GM19025 (cell line): ENCODE results near the gene CRTC3.
"Not testable (repeated sequence)": the region's sequence is repeated elsewhere in the genome, so short reads cannot be mapped to it uniquely, and the experiment has no call there.

Experiments used
- ATAC-seq: cut with Tn5 transposase; IDR thresholded peaks from one replicate; pipeline ENCODE4 v1.9.1; 2021; ENCODE audit warnings: mild to moderate bottlenecking, low read depth, moderate library complexity; ENCODE audit not compliant: unreplicated experiment

CRTC3 gene

DNA sequence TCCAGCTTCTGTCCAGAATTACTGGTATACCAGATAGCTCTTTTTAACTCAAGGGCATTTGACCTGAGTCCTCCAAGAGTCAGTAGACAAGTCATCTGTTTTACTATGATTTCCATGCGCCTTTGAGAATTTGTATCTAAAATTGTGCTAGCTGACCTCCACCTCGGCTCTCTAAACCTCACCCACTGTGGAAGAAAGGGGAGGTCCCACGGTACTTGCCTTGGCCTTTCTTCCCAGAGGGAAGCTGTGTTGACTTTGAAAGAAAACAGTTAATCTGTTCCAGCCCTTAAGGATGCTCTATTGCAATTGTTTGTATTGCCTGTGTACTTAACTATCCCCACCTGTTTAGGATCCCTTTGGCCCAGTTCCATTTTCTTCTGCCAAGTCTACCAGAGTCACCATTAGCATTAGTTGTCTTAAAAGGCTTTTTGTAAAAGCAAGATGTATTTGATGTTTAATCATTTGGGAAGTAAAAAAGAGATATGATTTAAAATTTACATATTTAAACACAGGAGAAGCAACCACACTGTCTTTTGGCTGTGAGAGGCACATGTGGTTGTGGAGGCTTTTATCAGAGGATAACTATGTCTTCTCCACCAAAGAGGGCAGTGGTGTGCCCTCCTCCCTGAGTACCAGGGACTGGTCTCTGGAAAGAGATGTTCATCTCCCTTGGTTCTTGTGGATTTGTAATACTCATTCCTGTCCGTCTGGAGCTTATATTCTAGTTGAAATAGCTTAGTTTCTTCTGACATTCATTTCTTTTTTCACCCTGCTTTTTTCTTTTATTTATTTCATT lies 88.8 kb downstream of the CRTC3 start:
- ATAC-seq, result no peak

DNA sequence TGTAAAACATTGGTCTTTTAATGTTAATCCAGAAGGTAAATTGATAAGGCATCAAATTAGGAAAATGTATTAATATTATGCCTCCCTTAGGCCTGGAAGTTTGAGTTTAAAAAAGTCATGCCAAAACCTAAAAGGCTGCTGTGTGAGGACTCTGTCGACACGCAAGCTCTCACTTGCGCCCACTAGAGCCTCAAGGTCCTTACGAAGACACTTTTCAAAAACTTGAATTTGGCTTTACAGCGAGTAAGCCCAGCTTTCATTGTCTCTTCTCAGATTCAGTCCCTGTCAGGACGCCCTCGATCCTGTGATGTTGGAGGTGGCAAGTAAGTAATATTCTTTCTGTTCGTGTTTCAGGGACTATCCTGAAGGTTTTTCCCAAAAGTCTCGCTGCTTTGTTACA lies 89.7 kb downstream of the CRTC3 start:
- no peak for ATAC-seq

DNA sequence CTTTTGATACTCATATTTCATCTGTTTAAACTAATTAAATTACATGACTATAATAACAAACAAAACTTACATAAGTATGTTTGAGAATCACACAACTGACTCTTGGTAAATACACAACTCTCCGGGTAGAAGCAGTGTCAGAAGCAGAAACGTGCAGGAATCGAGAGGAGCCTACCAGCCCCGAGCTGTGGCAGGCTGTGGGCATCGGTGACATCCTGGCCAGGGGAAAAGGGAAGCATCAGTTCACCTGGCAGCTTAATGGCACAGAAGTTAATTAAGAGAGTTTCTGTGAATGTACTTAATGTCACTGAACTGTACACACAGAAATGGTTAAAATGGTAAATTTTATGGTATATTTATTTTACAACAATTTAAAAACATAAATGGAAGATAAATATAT lies 90.2 kb downstream of the CRTC3 start:
- no peak for ATAC-seq

DNA sequence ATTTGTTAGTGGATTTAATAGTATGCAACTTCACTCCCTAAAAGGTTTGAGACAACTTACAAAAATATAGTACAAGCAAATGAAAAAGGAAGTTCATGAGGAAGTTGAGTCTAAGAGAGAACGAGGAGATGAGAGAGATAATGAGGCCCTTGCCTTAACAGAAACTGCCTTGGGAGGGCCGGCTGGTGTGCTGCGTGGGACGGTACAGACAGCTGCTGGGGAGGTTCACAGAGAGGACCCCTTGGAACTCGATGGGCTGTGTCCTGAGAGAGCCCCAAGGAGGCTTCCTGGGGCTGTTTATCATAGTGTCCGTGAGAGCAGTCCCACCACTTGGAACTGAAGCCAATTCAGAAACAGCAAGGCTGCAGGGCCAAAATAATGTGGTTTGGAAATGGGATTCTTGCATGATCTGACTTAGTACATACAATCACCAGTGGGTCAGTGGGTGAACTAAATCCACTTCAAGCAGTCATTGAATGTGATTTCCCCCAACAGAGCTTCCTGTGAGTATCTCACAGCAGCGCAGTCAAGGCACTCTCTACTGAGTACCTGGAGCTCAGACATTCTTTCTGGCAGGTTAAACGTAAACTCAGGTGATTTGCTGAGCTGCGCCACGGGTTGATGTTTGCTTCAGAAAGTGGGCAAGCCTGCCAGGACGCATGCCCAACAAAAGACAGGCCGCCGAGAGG lies 90.8 kb downstream of the CRTC3 start:
- no peak for ATAC-seq

DNA sequence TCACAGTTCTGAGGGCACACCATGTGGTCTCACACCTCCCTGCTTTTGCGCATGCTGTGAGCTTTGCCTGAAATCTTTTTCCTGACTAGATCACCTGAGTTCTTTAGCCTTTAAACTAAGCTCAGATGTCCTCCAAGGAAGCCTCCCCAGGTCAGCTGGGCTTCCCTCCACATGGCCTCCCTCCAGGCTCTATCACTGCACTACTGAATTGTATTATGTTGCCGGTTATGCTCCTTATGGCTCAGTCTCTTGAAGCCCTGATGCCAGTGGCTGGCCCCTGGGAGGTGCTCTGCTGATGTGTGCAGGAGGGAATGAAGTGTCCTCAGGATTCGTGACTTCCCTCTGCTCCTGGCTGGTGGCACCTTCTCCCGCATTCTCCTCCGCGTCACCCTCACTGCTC lies 94.1 kb downstream of the CRTC3 start:
- ATAC-seq, result no peak

DNA sequence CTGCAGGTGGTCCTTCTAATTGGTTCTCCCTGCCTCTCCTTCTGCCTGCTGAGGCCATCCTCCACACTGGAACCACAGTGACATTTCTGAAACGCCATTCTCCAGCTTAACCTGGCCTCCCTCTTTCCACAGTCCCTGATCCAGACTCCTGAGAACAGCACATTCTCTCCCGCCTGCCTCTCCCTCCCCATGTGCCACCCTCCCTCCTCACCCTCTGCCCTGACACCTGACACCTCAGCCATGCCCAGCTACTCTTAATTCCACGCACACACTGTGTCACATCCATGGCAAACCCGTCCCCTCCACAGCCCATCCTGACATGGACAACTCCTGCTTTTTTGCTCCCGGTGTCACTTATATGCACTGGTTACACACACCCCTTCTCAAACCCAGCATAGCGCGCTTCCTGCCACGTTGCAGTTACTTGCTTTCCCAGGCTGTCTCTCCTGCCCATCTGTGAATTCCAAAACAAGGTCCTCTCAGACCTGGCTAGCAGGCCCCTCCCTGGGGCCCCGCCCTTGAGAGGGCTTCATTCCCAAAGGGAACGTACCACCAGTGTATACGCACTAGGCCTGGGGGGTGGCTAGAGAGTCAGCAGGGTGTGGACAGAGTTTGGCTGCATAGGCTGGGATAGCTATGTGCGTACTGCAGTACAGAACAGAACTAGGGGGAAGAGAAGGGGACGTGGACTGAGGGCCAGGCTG lies 94.7 kb downstream of the CRTC3 start:
- no peak for ATAC-seq

DNA sequence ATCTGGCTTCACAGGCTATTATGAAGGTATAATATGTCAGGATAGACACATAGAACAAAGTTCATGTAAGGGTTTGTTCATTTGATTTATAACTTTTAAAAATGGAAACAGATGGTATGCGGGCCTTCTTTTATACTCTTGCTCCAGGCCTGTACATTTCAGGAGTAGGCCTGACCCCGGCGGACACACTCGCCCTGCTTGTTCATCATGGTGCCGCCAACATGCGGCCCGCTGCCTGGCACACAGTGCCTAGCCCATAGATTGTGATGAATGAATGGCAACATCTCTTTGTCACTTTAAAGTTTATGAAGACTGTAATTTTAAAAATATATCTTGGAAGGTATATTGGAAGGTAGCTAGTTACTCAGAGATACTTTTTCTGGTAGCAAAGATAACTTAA lies 95.3 kb downstream of the CRTC3 start:
- no peak for ATAC-seq

DNA sequence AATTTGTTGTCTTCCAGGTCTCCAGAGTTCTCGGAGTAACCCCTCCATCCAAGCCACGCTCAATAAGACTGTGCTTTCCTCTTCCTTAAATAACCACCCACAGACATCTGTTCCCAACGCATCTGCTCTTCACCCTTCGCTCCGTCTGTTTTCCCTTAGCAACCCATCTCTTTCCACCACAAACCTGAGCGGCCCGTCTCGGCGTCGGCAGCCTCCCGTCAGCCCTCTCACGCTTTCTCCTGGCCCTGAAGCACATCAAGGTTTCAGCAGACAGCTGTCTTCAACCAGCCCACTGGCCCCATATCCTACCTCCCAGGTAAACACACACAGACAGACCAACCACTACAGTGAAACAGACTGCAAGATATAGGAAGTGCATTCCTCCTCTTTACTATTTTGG lies 99.5 kb downstream of the CRTC3 start:
- ATAC-seq, result no peak

DNA sequence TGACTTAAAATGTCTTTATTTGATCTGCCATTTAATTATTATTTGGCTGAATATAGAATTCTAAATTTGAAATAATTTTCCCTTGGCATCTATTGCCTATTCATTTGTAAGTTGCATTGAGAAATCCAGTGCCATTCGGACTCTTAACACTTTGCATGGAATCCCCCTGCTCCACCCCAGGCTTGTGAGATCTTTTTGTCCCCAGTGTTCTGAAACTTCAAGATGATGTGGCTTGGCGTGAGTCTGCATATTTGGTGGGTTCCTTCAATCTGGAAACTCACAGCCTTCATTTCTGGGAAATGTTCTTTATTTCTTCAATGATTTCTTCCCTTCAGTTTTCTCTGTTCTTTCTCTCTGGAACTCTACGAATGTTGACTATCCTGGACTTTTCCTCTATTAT lies 103.6 kb downstream of the CRTC3 start:
- no peak for ATAC-seq

DNA sequence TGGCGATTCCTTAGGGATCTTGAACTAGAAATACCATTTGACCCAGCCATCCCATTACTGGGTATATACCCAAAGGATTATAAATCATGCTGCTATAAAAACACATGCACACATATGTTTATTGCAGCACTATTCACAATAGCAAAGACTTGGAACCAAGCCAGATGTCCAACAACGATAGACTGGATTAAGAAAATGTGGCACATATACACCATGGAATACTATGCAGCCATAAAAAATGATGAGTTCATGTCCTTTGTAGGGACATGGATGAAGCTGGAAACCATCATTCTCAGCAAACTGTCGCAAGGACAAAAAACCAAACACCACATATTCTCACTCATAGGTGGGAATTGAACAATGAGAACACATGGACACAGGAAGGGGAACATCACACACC lies 107.3 kb downstream of the CRTC3 start:
- not testable (repeated sequence) for ATAC-seq

DNA sequence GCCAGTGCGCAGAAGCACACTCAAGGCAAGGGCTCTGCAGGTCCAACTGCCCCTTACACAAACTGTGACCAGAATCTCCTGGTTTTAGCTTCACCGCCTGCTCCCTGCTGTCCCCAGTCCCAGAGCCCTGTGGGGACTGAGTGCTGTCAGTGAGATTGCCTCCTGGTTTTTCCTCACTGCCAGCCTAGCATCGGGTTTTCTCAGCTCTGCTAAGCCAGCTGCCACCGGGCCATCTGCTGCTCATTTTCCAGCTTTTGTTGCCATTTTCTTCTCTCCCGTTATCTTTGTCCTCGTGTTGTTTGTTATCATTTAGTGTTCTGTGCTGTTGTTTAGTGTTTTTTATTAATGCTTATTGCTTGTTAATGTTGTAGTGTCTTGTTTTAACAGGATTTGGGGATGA lies 108.0 kb downstream of the CRTC3 start:
- no peak for ATAC-seq

DNA sequence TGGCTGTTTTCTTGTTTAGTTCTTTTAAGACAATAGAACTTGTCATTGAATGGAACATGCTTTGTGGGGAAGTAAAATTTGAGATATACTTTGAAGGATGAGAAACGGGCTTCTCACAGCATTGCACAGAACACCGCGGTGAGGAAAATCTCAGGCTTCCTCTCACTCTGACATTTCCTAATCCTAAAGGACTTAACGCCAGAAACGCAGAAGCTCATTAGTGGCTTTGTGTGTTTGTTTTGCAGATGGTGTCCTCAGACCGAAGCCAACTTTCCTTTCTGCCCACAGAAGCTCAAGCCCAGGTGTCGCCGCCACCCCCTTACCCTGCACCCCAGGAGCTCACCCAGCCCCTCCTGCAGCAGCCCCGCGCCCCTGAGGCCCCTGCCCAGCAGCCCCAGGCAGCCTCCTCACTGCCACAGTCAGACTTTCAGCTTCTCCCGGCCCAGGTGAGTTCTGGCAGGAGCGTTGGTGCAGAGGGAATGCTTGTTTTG lies 108.5 kb downstream of the CRTC3 start:
- ATAC-seq, result no peak

DNA sequence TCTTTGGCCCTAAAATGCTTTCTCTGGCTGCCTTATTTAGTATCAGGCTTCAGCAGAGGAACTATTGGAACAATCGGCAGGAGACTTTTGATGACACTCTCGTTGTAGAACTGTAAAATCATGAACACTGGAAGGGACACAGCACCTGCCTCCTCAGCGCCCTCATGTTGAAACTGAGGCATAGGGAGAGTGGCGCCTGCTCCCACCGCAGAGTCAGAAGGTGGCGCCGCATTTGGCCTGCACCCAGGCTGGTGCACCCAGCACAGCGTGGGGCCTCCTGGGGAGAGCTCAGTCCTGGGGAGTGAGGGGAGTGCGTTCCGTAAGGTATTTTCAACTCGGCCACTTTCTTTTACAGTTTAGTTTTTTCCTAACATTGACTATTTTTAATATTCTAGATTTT lies 109.2 kb downstream of the CRTC3 start:
- ATAC-seq, result no peak

DNA sequence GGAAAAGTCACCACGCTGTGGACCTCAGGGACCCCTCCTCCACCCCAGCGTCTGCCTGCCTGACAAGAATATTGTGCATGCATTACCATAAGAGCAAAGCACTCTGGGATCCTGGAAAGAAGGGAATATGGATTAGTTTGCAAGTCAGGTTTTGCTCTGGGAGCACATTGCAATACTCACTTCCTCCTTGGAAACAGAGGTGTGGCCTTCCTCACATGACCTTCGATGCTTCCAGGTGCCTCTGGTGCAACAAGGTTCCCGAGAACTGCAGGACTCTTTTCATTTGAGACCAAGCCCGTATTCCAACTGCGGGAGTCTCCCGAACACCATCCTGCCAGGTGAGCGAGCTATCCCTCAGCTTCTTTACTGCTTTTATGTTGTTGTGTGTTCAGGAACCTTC lies 111.1 kb downstream of the CRTC3 start:
- ATAC-seq, result no peak

DNA sequence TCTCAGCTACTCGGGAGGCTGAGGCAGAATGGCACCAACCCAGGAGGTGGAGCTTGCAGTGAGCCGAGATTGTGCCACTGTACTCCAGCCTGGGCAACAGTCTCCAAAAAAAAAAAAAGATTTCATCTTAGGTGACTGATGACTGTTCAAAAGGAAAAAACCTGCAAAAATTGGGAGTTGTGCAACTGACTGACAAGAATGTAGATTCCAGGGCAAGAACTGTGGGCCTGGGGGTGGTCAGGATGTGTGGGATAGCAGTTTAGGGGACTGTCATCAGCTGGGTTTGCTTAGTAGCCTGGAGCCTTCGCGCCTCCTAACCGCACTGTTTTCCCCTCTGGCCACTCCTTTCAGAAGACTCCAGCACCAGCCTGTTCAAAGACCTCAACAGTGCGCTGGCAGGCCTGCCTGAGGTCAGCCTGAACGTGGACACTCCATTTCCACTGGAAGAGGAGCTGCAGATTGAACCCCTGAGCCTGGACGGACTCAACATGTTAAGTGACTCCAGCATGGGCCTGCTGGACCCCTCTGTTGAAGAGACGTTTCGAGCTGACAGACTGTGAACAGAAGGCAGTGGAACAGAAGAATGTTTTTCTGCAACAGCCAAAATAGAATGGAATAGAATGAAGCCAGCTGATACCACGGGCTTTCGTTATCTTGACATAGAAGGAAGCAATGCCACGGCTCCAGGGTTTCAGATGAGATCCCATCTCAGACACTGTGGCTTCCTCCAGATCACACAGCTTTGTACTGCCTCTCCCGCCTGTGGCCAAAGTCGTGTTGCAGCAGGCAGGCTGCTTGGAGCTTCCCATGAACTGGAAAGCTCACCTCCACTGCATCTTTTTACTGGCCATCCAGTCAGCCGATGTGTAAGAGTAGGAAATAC lies 112.1 kb downstream of the CRTC3 start:
- no peak for ATAC-seq

DNA sequence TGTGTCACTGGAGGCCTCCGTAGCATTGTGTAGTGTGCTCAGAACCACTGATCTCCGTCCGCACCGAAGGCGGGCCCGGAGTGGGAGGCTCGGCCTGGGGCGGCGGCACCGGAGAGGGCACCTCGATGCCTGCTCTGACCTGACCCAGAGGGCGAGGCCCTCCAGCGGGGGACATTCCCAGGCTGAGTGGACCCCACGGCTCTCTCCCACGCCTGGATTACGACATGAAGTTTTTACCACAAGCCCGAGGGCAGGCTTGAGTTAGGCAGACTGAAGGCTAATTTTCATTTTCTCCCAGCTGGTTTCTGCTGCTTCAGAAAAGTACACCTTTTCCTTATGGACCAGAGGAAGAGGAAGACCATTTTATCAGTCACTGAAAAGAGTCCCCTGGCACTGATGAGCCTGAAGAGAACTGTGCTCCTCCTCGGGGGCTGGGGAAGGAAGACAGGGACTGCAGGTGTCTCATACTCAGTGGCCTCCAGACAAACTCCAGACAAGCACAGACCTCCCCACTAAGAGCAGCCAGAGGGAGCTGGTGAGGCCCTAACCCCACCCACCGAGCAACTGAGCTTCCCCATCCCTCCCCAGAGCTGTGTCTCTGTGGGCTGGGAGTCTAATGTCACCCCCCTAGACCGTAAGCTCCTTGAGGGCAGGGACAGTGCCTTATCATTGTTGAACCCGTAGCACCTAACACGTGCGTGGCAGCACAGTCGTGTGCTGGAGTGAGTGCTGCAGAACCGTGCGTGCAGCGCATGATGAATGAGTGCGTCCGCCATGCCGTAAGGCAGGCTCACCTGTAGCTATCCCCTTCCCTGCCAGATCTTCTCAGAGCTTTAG lies 113.0 kb downstream of the CRTC3 start:
- ATAC-seq, result no peak

DNA sequence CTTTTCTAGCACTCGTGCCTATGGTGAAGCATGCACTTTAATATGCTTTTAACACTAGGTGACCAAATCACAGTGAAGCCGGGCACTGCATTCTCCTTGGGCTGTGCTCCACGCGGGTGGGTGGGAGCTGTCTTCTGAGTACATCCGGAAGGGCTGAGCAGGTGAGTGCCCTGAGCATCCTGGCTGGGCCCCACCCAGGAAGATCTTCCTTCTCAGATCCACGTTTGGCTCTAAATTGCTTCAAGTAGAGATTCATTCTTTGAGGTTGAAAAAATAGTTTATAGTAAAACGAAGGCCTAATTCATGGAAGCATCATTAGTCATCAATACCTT lies 113.5 kb downstream of the CRTC3 start:
- ATAC-seq, result no peak

DNA sequence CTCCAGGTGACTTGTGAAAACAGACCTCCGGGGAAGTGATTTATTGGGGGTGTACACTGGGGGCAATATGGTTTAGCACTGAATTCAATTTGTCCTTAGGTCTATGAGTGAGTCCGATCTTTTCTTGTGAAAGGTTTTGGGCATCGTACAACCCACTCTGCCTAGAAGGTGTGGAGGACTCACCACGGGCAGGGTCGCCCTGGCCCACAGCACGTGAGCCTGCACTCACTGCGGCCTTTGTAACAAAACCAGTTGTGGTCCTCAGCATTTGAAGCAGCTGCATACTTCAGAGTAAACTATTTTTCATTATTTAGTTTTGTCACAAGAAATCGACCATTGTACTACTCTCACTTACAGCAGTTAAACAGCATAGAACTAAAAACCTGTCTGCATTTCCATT lies 114.8 kb downstream of the CRTC3 start:
- ATAC-seq, result no peak

DNA sequence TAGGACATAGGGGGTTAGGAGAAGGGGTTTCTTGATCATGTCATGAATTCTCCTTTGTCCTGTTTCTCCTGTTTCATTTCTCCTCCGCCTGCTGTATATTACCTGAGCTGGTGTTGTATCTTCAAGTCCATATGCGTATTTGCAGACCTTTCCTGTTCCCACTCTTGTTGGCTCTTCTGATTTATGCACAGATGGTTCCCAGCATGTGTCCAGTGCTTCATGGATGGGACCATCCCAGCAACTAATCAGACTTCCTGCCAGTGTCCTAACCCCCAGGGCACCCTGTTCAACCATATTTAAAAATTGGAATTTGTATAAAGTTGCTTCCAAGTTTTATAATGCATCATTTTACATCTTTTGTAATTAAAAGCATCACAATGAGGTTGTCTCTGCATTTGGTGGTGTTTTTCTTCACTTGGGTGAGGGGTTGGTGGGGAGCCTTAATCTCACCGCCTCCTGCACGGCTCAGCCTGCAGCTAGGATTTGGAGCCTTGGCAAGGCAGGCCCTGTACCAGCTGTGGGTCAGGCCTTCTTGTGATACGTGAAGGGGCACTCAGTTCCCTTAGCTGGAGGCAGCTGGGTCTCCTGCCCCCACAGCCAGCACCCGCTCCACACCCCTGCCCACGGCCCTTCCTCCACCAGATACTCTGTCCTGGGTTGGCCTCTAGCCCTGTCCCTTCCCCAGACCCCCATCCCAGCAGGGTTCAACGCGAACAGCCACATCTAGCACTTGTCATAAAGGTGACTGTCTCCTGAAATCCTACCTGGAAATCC lies 115.4 kb downstream of the CRTC3 start:
- no peak for ATAC-seq
